ENCODE results near the gene HSD3B1.

- TF ChIP-seq, protein P1, sequence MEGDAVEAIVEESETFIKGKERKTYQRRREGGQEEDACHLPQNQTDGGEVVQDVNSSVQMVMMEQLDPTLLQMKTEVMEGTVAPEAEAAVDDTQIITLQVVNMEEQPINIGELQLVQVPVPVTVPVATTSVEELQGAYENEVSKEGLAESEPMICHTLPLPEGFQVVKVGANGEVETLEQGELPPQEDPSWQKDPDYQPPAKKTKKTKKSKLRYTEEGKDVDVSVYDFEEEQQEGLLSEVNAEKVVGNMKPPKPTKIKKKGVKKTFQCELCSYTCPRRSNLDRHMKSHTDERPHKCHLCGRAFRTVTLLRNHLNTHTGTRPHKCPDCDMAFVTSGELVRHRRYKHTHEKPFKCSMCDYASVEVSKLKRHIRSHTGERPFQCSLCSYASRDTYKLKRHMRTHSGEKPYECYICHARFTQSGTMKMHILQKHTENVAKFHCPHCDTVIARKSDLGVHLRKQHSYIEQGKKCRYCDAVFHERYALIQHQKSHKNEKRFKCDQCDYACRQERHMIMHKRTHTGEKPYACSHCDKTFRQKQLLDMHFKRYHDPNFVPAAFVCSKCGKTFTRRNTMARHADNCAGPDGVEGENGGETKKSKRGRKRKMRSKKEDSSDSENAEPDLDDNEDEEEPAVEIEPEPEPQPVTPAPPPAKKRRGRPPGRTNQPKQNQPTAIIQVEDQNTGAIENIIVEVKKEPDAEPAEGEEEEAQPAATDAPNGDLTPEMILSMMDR (optimal IDR thresholded peaks at IDR 0.05 in 1 of 3, IDR thresholded peaks at IDR 0.05 in 1 of 3, conservative IDR thresholded peaks at IDR 0.05 in 1 of 3; ENCODE audit: extremely low read depth in 1 of 3, insufficient read depth in 2 of 3, low read length in 3 of 3), result no peak
- no peak for TF ChIP-seq EZH2 (IDR thresholded peaks at IDR 0.05; ENCODE audit: low read length)
Observed at GRCh38 chr1:119469741-119470140, 37.3 kb upstream of the HSD3B1 start.

All from keratinocyte (primary cell).